HEK293 (cell line): ENCODE measurements around the gene TKT.
"Not testable (repeated sequence)": the region's sequence is repeated elsewhere in the genome, so short reads cannot be mapped to it uniquely, and the experiment has no call there.

ENCODE experiments used
- CTCF ChIA-PET: fragments of 350-600 bp; formaldehyde crosslinking; extraction: SDS; loops from one replicate; lab custom pipeline; 2021; ENCODE audit warnings: antibody characterized with exemption; lab: Yijun Ruan, JAX
- POLR2A ChIA-PET: fragments of 300-600 bp; formaldehyde crosslinking; extraction: SDS; loops from one replicate; lab custom pipeline; 2020; ENCODE audit warnings: antibody characterized with exemption, inconsistent platforms; lab: Yijun Ruan, JAX
- H3K27ac ChIP-seq: fragments of 200-500 bp; sonication (Bioruptor generic); 2 replicates; pipeline ENCODE4 v1.5.1; 2014; ENCODE audit warnings: low read depth, low read length, control low read depth, inconsistent platforms; ENCODE audit errors: extremely low read depth
- H3K36me3 ChIP-seq, 2 experiments: fragments of 200-500 bp in 1 of 2; sonication (Bioruptor generic) in 1 of 2; 1 replicate in 1 of 2; 2 replicates in 1 of 2; pipeline ENCODE4 v1.5.1; 2014 to 2017; ENCODE audit warnings: inconsistent platforms in 2 of 2, low read length in 2 of 2; ENCODE audit not compliant: control insufficient read depth in 2 of 2, insufficient read depth in 1 of 2
- H3K4me1 ChIP-seq: fragments of 200-500 bp; sonication (Bioruptor generic); 2 replicates; pipeline ENCODE4 v1.5.1; 2014; ENCODE audit warnings: mild to moderate bottlenecking, low read length, inconsistent platforms; ENCODE audit not compliant: control insufficient read depth, insufficient read depth
- H3K4me3 ChIP-seq: 2 replicates; pipeline ENCODE4 v1.5.1; 2011; ENCODE audit warnings: low read depth, mild to moderate bottlenecking, control low read depth, low read length, moderate library complexity
- H3K9me3 ChIP-seq: fragments of 200-500 bp; sonication (Bioruptor generic); 2 replicates; pipeline ENCODE4 v1.5.1; 2014; ENCODE audit warnings: low read depth, low read length, inconsistent platforms; ENCODE audit not compliant: control insufficient read depth, insufficient read depth
- BCL11A ChIP-seq: fragments of 450-650 bp; formaldehyde crosslinking; IDR thresholded peaks from 2 replicates; pipeline ENCODE4 v1.5.1; 2016; ENCODE audit warnings: low read depth, missing biosample characterization, missing genetic modification characterization
- CTCF ChIP-seq: fragments of 450-650 bp; formaldehyde crosslinking; IDR thresholded peaks from 2 replicates; pipeline ENCODE4 v1.5.1; 2016; ENCODE audit warnings: missing biosample characterization, missing genetic modification characterization
- MYNN ChIP-seq: fragments of 450-650 bp; formaldehyde crosslinking; IDR thresholded peaks from 2 replicates; pipeline ENCODE4 v1.5.1; 2016; ENCODE audit warnings: missing biosample characterization, missing genetic modification characterization, borderline replicate concordance
- PATZ1 ChIP-seq: fragments of 450-650 bp; formaldehyde crosslinking; IDR thresholded peaks from 2 replicates; pipeline ENCODE4 v1.5.1; 2016; ENCODE audit warnings: missing biosample characterization, missing genetic modification characterization
- PRDM6 ChIP-seq: fragments of 450-650 bp; formaldehyde crosslinking; IDR thresholded peaks from 2 replicates; pipeline ENCODE4 v1.5.1; 2017; ENCODE audit warnings: missing biosample characterization, missing genetic modification characterization
- SP3 ChIP-seq: fragments of 450-650 bp; formaldehyde crosslinking; IDR thresholded peaks from 2 replicates; pipeline ENCODE4 v1.5.1; 2016; ENCODE audit warnings: missing biosample characterization, missing genetic modification characterization
- TCF7L2 ChIP-seq: IDR thresholded peaks from 2 replicates; pipeline ENCODE4 v1.6.1; 2011; ENCODE audit warnings: low read depth, mild to moderate bottlenecking, inconsistent platforms, low read length, moderate library complexity, borderline replicate concordance
- YY1 ChIP-seq: fragments of 450-650 bp; formaldehyde crosslinking; IDR thresholded peaks from 2 replicates; pipeline ENCODE4 v1.5.1; 2018; ENCODE audit warnings: missing biosample characterization, missing genetic modification characterization
- ZBTB17 ChIP-seq: fragments of 450-650 bp; formaldehyde crosslinking; IDR thresholded peaks from 2 replicates; pipeline ENCODE4 v1.5.1; 2016; ENCODE audit warnings: missing biosample characterization, missing genetic modification characterization
- ZNF133 ChIP-seq: fragments of 450-650 bp; formaldehyde crosslinking; IDR thresholded peaks from 2 replicates; pipeline ENCODE4 v1.5.1; 2016; ENCODE audit warnings: missing biosample characterization, missing genetic modification characterization
- ZNF138 ChIP-seq: fragments of 450-650 bp; formaldehyde crosslinking; IDR thresholded peaks from 2 replicates; pipeline ENCODE4 v1.5.1; 2016; ENCODE audit warnings: missing biosample characterization, missing genetic modification characterization, borderline replicate concordance
- ZNF140 ChIP-seq: fragments of 450-650 bp; formaldehyde crosslinking; IDR thresholded peaks from 2 replicates; pipeline ENCODE4 v1.5.1; 2016; ENCODE audit warnings: missing biosample characterization, missing genetic modification characterization
- ZNF202 ChIP-seq: fragments of 450-650 bp; formaldehyde crosslinking; IDR thresholded peaks from 2 replicates; pipeline ENCODE4 v1.5.1; 2016; ENCODE audit warnings: missing biosample characterization, missing genetic modification characterization, borderline replicate concordance
- ZNF426 ChIP-seq: fragments of 450-650 bp; formaldehyde crosslinking; IDR thresholded peaks from 2 replicates; pipeline ENCODE4 v1.5.1; 2017; ENCODE audit warnings: missing biosample characterization, missing genetic modification characterization, mild to moderate bottlenecking, inconsistent platforms, moderate library complexity
- ZNF501 ChIP-seq: fragments of 450-650 bp; formaldehyde crosslinking; IDR thresholded peaks from 2 replicates; pipeline ENCODE4 v1.5.1; 2016; ENCODE audit warnings: missing biosample characterization, missing genetic modification characterization
- ZNF510 ChIP-seq: fragments of 450-650 bp; formaldehyde crosslinking; IDR thresholded peaks from 2 replicates; pipeline ENCODE4 v1.5.1; 2018; ENCODE audit warnings: mild to moderate bottlenecking, missing genetic modification characterization, missing biosample characterization; ENCODE audit not compliant: insufficient replicate concordance
- ZNF514 ChIP-seq: fragments of 450-650 bp; formaldehyde crosslinking; IDR thresholded peaks from 2 replicates; pipeline ENCODE4 v1.5.1; 2016; ENCODE audit warnings: missing biosample characterization, missing genetic modification characterization
- ZNF560 ChIP-seq: fragments of 450-650 bp; formaldehyde crosslinking; IDR thresholded peaks from 2 replicates; pipeline ENCODE4 v1.5.1; 2017; ENCODE audit warnings: missing biosample characterization, missing genetic modification characterization, borderline replicate concordance
- ZNF580 ChIP-seq: fragments of 450-650 bp; formaldehyde crosslinking; IDR thresholded peaks from 2 replicates; pipeline ENCODE4 v1.5.1; 2016; ENCODE audit warnings: missing biosample characterization, missing genetic modification characterization
- ZNF600 ChIP-seq: fragments of 450-650 bp; formaldehyde crosslinking; IDR thresholded peaks from 2 replicates; pipeline ENCODE4 v1.5.1; 2016; ENCODE audit warnings: missing biosample characterization, missing genetic modification characterization
- ZNF624 ChIP-seq: fragments of 450-650 bp; formaldehyde crosslinking; IDR thresholded peaks from 2 replicates; pipeline ENCODE4 v1.5.1; 2017; ENCODE audit warnings: missing biosample characterization, missing genetic modification characterization
- ZNF654 ChIP-seq: fragments of 450-650 bp; formaldehyde crosslinking; IDR thresholded peaks from 2 replicates; pipeline ENCODE4 v1.5.1; 2016; ENCODE audit warnings: low read depth, missing biosample characterization, missing genetic modification characterization
- ZNF660 ChIP-seq: fragments of 450-650 bp; IDR thresholded peaks from 2 replicates; pipeline ENCODE4 v1.5.1; 2018; ENCODE audit warnings: missing biosample characterization, mild to moderate bottlenecking, missing genetic modification characterization
- ZNF701 ChIP-seq: fragments of 450-650 bp; formaldehyde crosslinking; IDR thresholded peaks from 2 replicates; pipeline ENCODE4 v1.5.1; 2016; ENCODE audit warnings: missing biosample characterization, missing genetic modification characterization
- ZNF777 ChIP-seq: fragments of 450-650 bp; formaldehyde crosslinking; IDR thresholded peaks from 2 replicates; pipeline ENCODE4 v1.5.1; 2017; ENCODE audit warnings: missing biosample characterization, missing genetic modification characterization, borderline replicate concordance
- ZXDB ChIP-seq: fragments of 450-650 bp; formaldehyde crosslinking; IDR thresholded peaks from 2 replicates; pipeline ENCODE4 v1.5.1; 2016; ENCODE audit warnings: missing biosample characterization, missing genetic modification characterization

TKT gene

GRCh38 chr3:53300826-53301225 is 45.0 kb upstream of the TKT start:
- Histone ChIP-seq H3K4me1 (no peaks in the 10 kb centered on the region), H3K36me3 (peaks cover 7 to 57% of the 10 kb centered on the region in 2 experiments), H3K4me3 (no peak overlapping the region), H3K9me3 (no peaks in the 10 kb centered on the region), H3K27ac (no peak overlapping the region)
- ChIA-PET POLR2A (no interaction called here), CTCF (interaction anchor here (1.2 kb wide), 1 partner anchor 16 kb away, joined by 3 read pairs; no protein-coding TSS in a partner anchor)
- TF ChIP-seq ZNF514 (tag by site-specific recombination) (no peak), PRDM6 (tag by site-specific recombination) (no peak), ZNF426 (tag by site-specific recombination) (no peak), ZNF777 (no peak), PATZ1 (tag by site-specific recombination) (no peak), YY1 (tag by site-specific recombination) (no peak), ZNF560 (tag by site-specific recombination) (no peak), ZNF600 (tag by site-specific recombination) (no peak)

GRCh38 chr3:53299611-53300023 is 43.8 kb upstream of the TKT start:
- H3K27ac ChIP-seq, POLR2A ChIA-PET, H3K4me1 ChIP-seq, H3K4me3 ChIP-seq, H3K9me3 ChIP-seq: not testable (repeated sequence)
- peaks cover 7 to 61% of the 10 kb centered on the region in 2 experiments for H3K36me3 ChIP-seq
- 0 out of 2 replicates have a peak, but pooled peaks have one; percentile 23 for TF ChIP-seq CTCF
- peak; percentile 72 for TF ChIP-seq ZNF654 (tag by site-specific recombination)
- TF ChIP-seq ZNF133 (tag by site-specific recombination), result 0 out of 2 replicates have a peak, but pooled peaks have one; percentile 25
- CTCF ChIA-PET, result interaction anchor here (0.6 to 1.4 kb wide), 11 partner anchors 8 to 51 kb away, joined by 3 to 9 read pairs (median 4); partner anchors contain the start of gene DCP1A

GRCh38 chr3:53295410-53295809 is 39.6 kb upstream of the TKT start:
- ChIA-PET CTCF (no interaction called here), POLR2A (no interaction called here)
- Histone ChIP-seq H3K9me3 (no peaks in the 10 kb centered on the region), H3K36me3 (peaks cover 0 to 57% of the 10 kb centered on the region in 2 experiments; a peak in 2 of 3 replicates), H3K4me3 (no peak overlapping the region), H3K27ac (no peak overlapping the region), H3K4me1 (no peaks in the 10 kb centered on the region)
- TF ChIP-seq MYNN (tag by site-specific recombination), result no peak
- no peak for TF ChIP-seq ZBTB17
- TF ChIP-seq ZNF510 (tag by site-specific recombination), result no peak
- no peak for TF ChIP-seq ZNF660 (tag by site-specific recombination)
- no peak for TF ChIP-seq ZXDB (tag by site-specific recombination)
- no peak for TF ChIP-seq BCL11A (tag by site-specific recombination)
- no peak for TF ChIP-seq ZNF701
- no peak for TF ChIP-seq ZNF501
- TF ChIP-seq TCF7L2, result no peak
- no peak for TF ChIP-seq SP3 (tag by site-specific recombination)
- TF ChIP-seq ZNF624 (tag by site-specific recombination), result no peak
- no peak for TF ChIP-seq ZNF202 (tag by site-specific recombination)
- TF ChIP-seq ZNF138, result no peak
- no peak for TF ChIP-seq ZNF140 (tag by site-specific recombination)
- no peak for TF ChIP-seq ZNF580
